Fibroblast of lung (primary cell): ENCODE data around the gene TMEM161A. TPM values are rescaled to one million over a fixed set of nuclear protein-coding genes. Genes with fewer than 3 reads are reported as not detected.

Experiments used
- DNase-seq, 2 donors: peaks; one replicate each; pipeline versions ENCODE4 v3.0.0 to v3.0.0-alpha.2; 2010; ENCODE audit warnings: low read depth in 2 of 2
- H2AFZ ChIP-seq: 2 replicates; pipeline ENCODE4 v1.5.1; 2012; ENCODE audit warnings: low read length, control low read depth, inconsistent platforms
- H3K27ac ChIP-seq: 2 replicates; pipeline ENCODE4 v1.5.1; 2011; ENCODE audit warnings: low read length, control low read depth; ENCODE audit not compliant: insufficient read depth
- H3K27me3 ChIP-seq: 2 replicates; pipeline ENCODE4 v1.5.1; 2011; ENCODE audit warnings: mild to moderate bottlenecking, low read length; ENCODE audit not compliant: control insufficient read depth, insufficient read depth
- H3K36me3 ChIP-seq: 2 replicates; pipeline ENCODE4 v1.5.1; 2011; ENCODE audit warnings: low read length; ENCODE audit not compliant: control insufficient read depth, insufficient read depth
- H3K4me1 ChIP-seq: 2 replicates; pipeline ENCODE4 v1.5.1; 2011; ENCODE audit warnings: low read length; ENCODE audit not compliant: control insufficient read depth, insufficient read depth; ENCODE audit errors: extremely low read depth
- H3K4me2 ChIP-seq: 2 replicates; pipeline ENCODE4 v1.5.1; 2011; ENCODE audit warnings: low read length, control low read depth; ENCODE audit not compliant: insufficient read depth; ENCODE audit errors: extremely low read depth
- H3K4me3 ChIP-seq, 4 experiments: fragments of 200-600 bp in 1 of 4; sonication (generic) in 1 of 4; replicated peaks in 1 of 4; 2 replicates each; pipeline ENCODE4 v1.5.1; 2011 to 2016; ENCODE audit warnings: low read length in 4 of 4, low read depth in 3 of 4, mild to moderate bottlenecking in 3 of 4, control low read depth in 2 of 4, inconsistent platforms in 1 of 4, mixed read lengths in 1 of 4; ENCODE audit not compliant: insufficient read depth in 1 of 4; ENCODE audit errors: control extremely low read depth in 1 of 4
- H3K79me2 ChIP-seq: 2 replicates; pipeline ENCODE4 v1.5.1; 2012; ENCODE audit warnings: mild to moderate bottlenecking, low read length, inconsistent platforms; ENCODE audit not compliant: control insufficient read depth, insufficient read depth
- H3K9ac ChIP-seq: 2 replicates; pipeline ENCODE4 v1.5.1; 2011; ENCODE audit warnings: mild to moderate bottlenecking, low read length, control low read depth; ENCODE audit not compliant: insufficient read depth
- H3K9me3 ChIP-seq: 2 replicates; pipeline ENCODE4 v1.5.1; 2012; ENCODE audit warnings: low read depth, low read length; ENCODE audit not compliant: control insufficient read depth, insufficient read depth
- H4K20me1 ChIP-seq: 2 replicates; pipeline ENCODE4 v1.5.1; 2011; ENCODE audit warnings: low read length; ENCODE audit not compliant: control insufficient read depth, insufficient read depth; ENCODE audit errors: extremely low read depth
- CTCF ChIP-seq, 2 donors: IDR thresholded peaks in 1 of 2; conservative IDR thresholded peaks in 1 of 2; 1 replicate in 1 of 2; 2 replicates in 1 of 2; pipeline ENCODE4 v1.5.1; 2011 to 2012; ENCODE audit warnings: low read length in 2 of 2, control low read depth in 1 of 2, inconsistent platforms in 1 of 2, low read depth in 1 of 2, mild to moderate bottlenecking in 1 of 2
- EZH2 ChIP-seq: IDR thresholded peaks from 2 replicates; pipeline ENCODE4 v1.5.1; 2012; ENCODE audit warnings: low read length, control low read depth, mild to moderate bottlenecking; ENCODE audit errors: missing control alignments
- polyA plus RNA-seq, 2 donors: library from polyadenylated mRNA; depleted of rRNA in 1 of 2; stranded (reverse) in 1 of 2; unstranded in 1 of 2; fragments of >200 nt; gene quantifications; 2 replicates each; pipeline ENCODE4 v1.2.1, GENCODE V29; 2011 to 2012; ENCODE audit warnings: missing spikeins in 1 of 2
- total RNA-seq: library from RNA; depleted of rRNA; stranded (reverse); fragments of >200 nt; gene quantifications from 2 replicates; pipeline ENCODE4 v1.2.1, GENCODE V29; 2014

The TMEM161A gene
- total and polyA plus RNA-seq, 2 donors (not counting 1 experiment from before 2014, with no cell fraction given) = 9.4 to 23.8 TPM

- Histone ChIP-seq H3K4me3 (no peak overlapping the region), H2AFZ (no peak overlapping the region), H3K9me3 (no peaks in the 10 kb centered on the region), H3K79me2 (no peaks in the 10 kb centered on the region), H3K36me3 (no peaks in the 10 kb centered on the region), H3K9ac (no peak overlapping the region), H3K27me3 (no peaks in the 10 kb centered on the region), H3K27ac (no peak overlapping the region), H3K4me1 (peaks cover 3% of the 10 kb centered on the region), H4K20me1 (no peaks in the 10 kb centered on the region), H3K4me2 (no peak overlapping the region)
- TF ChIP-seq EZH2 = no peak
- TF ChIP-seq CTCF (conservative IDR thresholded peaks at IDR 0.05 in 1 of 2, IDR thresholded peaks at IDR 0.05 in 1 of 2; ENCODE audit: low read depth in 1 of 2, low read length in 2 of 2) = no peak
- DNase-seq = no peak
These were observed 36.7 kb downstream of the TMEM161A start for GRCh38 chr19:19101540-19101939.

GRCh38 chr19:19098703-19099632 lies 39.3 kb downstream of the TMEM161A start:
- H3K4me2 ChIP-seq = no peak overlapping the region
- no peaks in the 10 kb centered on the region for H3K9me3 ChIP-seq
- no peaks in the 10 kb centered on the region for H3K36me3 ChIP-seq
- DNase-seq = no peak
- H3K4me1 ChIP-seq = no peaks in the 10 kb centered on the region
- H3K9ac ChIP-seq = no peak overlapping the region
- no peak overlapping the region for H2AFZ ChIP-seq
- H4K20me1 ChIP-seq = no peaks in the 10 kb centered on the region
- no peak overlapping the region for H3K4me3 ChIP-seq
- H3K79me2 ChIP-seq = no peaks in the 10 kb centered on the region
- TF ChIP-seq EZH2 (no peak), CTCF (conservative IDR thresholded peaks at IDR 0.05 in 1 of 2, IDR thresholded peaks at IDR 0.05 in 1 of 2; ENCODE audit: low read depth in 1 of 2, low read length in 2 of 2) (no peak)
- H3K27ac ChIP-seq = no peak overlapping the region
- no peaks in the 10 kb centered on the region for H3K27me3 ChIP-seq

GRCh38 chr19:19098084-19098702 lies 40.1 kb downstream of the TMEM161A start:
- Histone ChIP-seq H3K27ac (no peak overlapping the region), H3K4me1 (no peaks in the 10 kb centered on the region), H3K79me2 (no peaks in the 10 kb centered on the region), H3K9ac (no peak overlapping the region), H3K27me3 (no peaks in the 10 kb centered on the region), H3K4me2 (no peak overlapping the region), H3K4me3 (no peak overlapping the region), H4K20me1 (no peaks in the 10 kb centered on the region), H3K36me3 (no peaks in the 10 kb centered on the region), H2AFZ (no peak overlapping the region), H3K9me3 (no peaks in the 10 kb centered on the region)
- no peak for DNase-seq
- no peak for TF ChIP-seq EZH2
- TF ChIP-seq CTCF (conservative IDR thresholded peaks at IDR 0.05 in 1 of 2, IDR thresholded peaks at IDR 0.05 in 1 of 2; ENCODE audit: low read depth in 1 of 2, low read length in 2 of 2) = no peak
